OCI-LY7 (cell line): ENCODE data around the gene TCAF2. TPM values are rescaled to one million over a fixed set of nuclear protein-coding genes. Genes with fewer than 3 reads are reported as not detected.
"Not testable (repeated sequence)": the region's sequence is repeated elsewhere in the genome, so short reads cannot be mapped to it uniquely, and the experiment has no call there.

Source experiments
- BruUV-seq: library from RNA; stranded (reverse); fragments of 400-500 nt; replicated peaks from 2 replicates; lab custom pipeline; 2021; lab: Mats Ljungman, UMichigan
- CTCF ChIA-PET: fragments of 300-600 bp; sonication (Branson Sonifier 250); formaldehyde crosslinking; loops from one replicate; lab custom pipeline; 2022; ENCODE audit warnings: antibody characterized with exemption; ENCODE audit not compliant: unreplicated experiment; lab: Charles Lee
- POLR2A ChIA-PET: fragments of 300-600 bp; sonication (Branson Sonifier 250); formaldehyde crosslinking; loops from one replicate; lab custom pipeline; 2022; ENCODE audit warnings: antibody characterized with exemption; lab: Charles Lee
- DNase-seq: peaks from one replicate; pipeline ENCODE4 v3.0.0-alpha.2; 2015; ENCODE audit warnings: low spot score
- H2AFZ ChIP-seq: fragments of 200-600 bp; sonication (generic), shearing (Covaris generic); 2 replicates; pipeline ENCODE4 v1.6.1; 2014; ENCODE audit warnings: mild to moderate bottlenecking, antibody characterized with exemption, low read length, moderate library complexity
- H3K27ac ChIP-seq: fragments of 200-600 bp; sonication (generic); 2 replicates; pipeline ENCODE4 v1.5.1; 2014; ENCODE audit warnings: mixed run types, low read depth, mild to moderate bottlenecking, moderate library complexity, low read length, inconsistent platforms; ENCODE audit not compliant: poor library complexity, severe bottlenecking
- H3K36me3 ChIP-seq: fragments of 200-600 bp; sonication (generic); 2 replicates; pipeline ENCODE4 v1.6.1; 2014; ENCODE audit warnings: mild to moderate bottlenecking, antibody characterized with exemption, low read length, moderate library complexity, mixed read lengths; ENCODE audit not compliant: insufficient read depth
- H3K4me1 ChIP-seq: fragments of 200-600 bp; sonication (generic); 2 replicates; pipeline ENCODE4 v1.5.1; 2014; ENCODE audit warnings: mild to moderate bottlenecking, low read length; ENCODE audit not compliant: insufficient read depth, poor library complexity, severe bottlenecking
- H3K4me2 ChIP-seq: fragments of 200-600 bp; sonication (generic); 2 replicates; pipeline ENCODE4 v1.6.1; 2014; ENCODE audit warnings: mild to moderate bottlenecking, low read length
- H3K4me3 ChIP-seq: fragments of 200-600 bp; sonication (generic); 2 replicates; pipeline ENCODE4 v1.5.1; 2014; ENCODE audit warnings: mild to moderate bottlenecking, low read depth, low read length; ENCODE audit not compliant: poor library complexity, severe bottlenecking
- H3K79me2 ChIP-seq: fragments of 200-600 bp; sonication (generic); 2 replicates; pipeline ENCODE4 v1.6.1; 2016; ENCODE audit warnings: low read depth, mild to moderate bottlenecking, low read length, moderate library complexity, mixed read lengths; ENCODE audit not compliant: insufficient read depth
- H3K9me2 ChIP-seq: fragments of 200-600 bp; sonication (generic); 2 replicates; pipeline ENCODE4 v1.6.1; 2016; ENCODE audit warnings: mild to moderate bottlenecking, low read length, mixed read lengths; ENCODE audit not compliant: insufficient read depth
- H3K9me3 ChIP-seq: fragments of 200-600 bp; sonication (generic); 2 replicates; pipeline ENCODE4 v1.6.1; 2014; ENCODE audit warnings: mild to moderate bottlenecking, mixed run types, low read length, mixed read lengths
- H4K20me1 ChIP-seq: fragments of 200-600 bp; sonication (generic); 2 replicates; pipeline ENCODE4 v1.6.1; 2014; ENCODE audit warnings: mild to moderate bottlenecking, antibody characterized with exemption, low read length, moderate library complexity, mixed read lengths; ENCODE audit not compliant: insufficient read depth
- intact Hi-C: fragments of 100-400 bp; cut with micrococcal nuclease; formaldehyde crosslinking; loops from one replicate; pipeline ENCODE4 v1.10.0; 2022; ENCODE audit not compliant: unreplicated experiment
- small RNA-seq: library from RNA; depleted of rRNA; stranded (forward); fragments of <200 nt; gene quantifications from one replicate; pipeline ENCODE3, GENCODE V24; 2014
- total RNA-seq, 2 experiments: library from RNA; depleted of rRNA in 1 of 2; stranded (reverse); fragments of >200 nt in 1 of 2; shearing (Covaris generic) in 1 of 2; gene quantifications; 2 replicates each; pipeline ENCODE4 v1.2.3, GENCODE V29; 2014 to 2022

Gene TCAF2
- total RNA-seq, 2 experiments from 2014 or later: 0.27 to 0.50 TPM

- H3K36me3 ChIP-seq, H4K20me1 ChIP-seq, H3K27ac ChIP-seq, H3K79me2 ChIP-seq, POLR2A ChIA-PET, H2AFZ ChIP-seq, DNase-seq, H3K4me2 ChIP-seq, H3K9me3 ChIP-seq, H3K4me1 ChIP-seq, H3K4me3 ChIP-seq, H3K9me2 ChIP-seq, BruUV-seq, intact Hi-C loops, CTCF ChIA-PET: not testable (repeated sequence)
Observed at GRCh38 chr7:143649902-143650301, 29.1 kb downstream of the TCAF2 start.

GRCh38 chr7:143650447-143650846 is 29.7 kb downstream of the TCAF2 start:
- H3K4me1 ChIP-seq, H3K9me2 ChIP-seq, H3K4me2 ChIP-seq, H3K4me3 ChIP-seq, H2AFZ ChIP-seq, DNase-seq, H3K27ac ChIP-seq, POLR2A ChIA-PET, H3K9me3 ChIP-seq, H4K20me1 ChIP-seq, H3K79me2 ChIP-seq, intact Hi-C loops, BruUV-seq, H3K36me3 ChIP-seq, CTCF ChIA-PET: not testable (repeated sequence)

Small RNA genes lying within 50 kb of the gene (small RNA-seq; reads per million reads assigned to genes)
- gene AC073264.2 (not detected), gene RNU6-162P (not detected)

Other genes with a start within 250 kb of the TCAF2 start
- gene ZYX, start 239.6 kb upstream of the TCAF2 start, total RNA-seq (2014; rRNA removed; shearing (Covaris generic)): 0.31 and 0.44 TPM in 2 replicates
- gene ZYX, start 239.6 kb upstream of the TCAF2 start, total RNA-seq (2022): 2.8 and 4.2 TPM in 2 replicates
- gene EPHA1, start 212.1 kb upstream of the TCAF2 start, total RNA-seq (2014; rRNA removed; shearing (Covaris generic)): not detected in 2 replicates
- not detected in 2 replicates for gene EPHA1, start 212.1 kb upstream of the TCAF2 start, total RNA-seq (2022)
- not detected in 2 replicates for gene TAS2R60, start 177.5 kb upstream of the TCAF2 start, total RNA-seq (2014; rRNA removed; shearing (Covaris generic))
- not detected in 2 replicates for gene TAS2R60, start 177.5 kb upstream of the TCAF2 start, total RNA-seq (2022)
- not detected in 2 replicates for gene TAS2R41, start 143.1 kb upstream of the TCAF2 start, total RNA-seq (2014; rRNA removed; shearing (Covaris generic))
- not detected in 2 replicates for gene TAS2R41, start 143.1 kb upstream of the TCAF2 start, total RNA-seq (2022)
- gene CTAGE15, start 49.2 kb upstream of the TCAF2 start, total RNA-seq (2014; rRNA removed; shearing (Covaris generic)): not detected in 2 replicates
- gene CTAGE15, start 49.2 kb upstream of the TCAF2 start, total RNA-seq (2022): not detected in 2 replicates
- not detected in 2 replicates for gene CTAGE6, start 136.7 kb downstream of the TCAF2 start, total RNA-seq (2014; rRNA removed; shearing (Covaris generic))
- gene CTAGE6, start 136.7 kb downstream of the TCAF2 start, total RNA-seq (2022): not detected in 2 replicates